H1 (cell line): ENCODE results near the gene HOXD10. TPM values are rescaled to one million over a fixed set of nuclear protein-coding genes. Genes with fewer than 3 reads are reported as not detected.

Experiments
- ASH2L ChIP-seq: fragments of 200-600, 300-600 bp; sonication (generic); IDR thresholded peaks from one replicate; pipeline ENCODE4 v1.7.1; 2017; ENCODE audit warnings: low read length
- BACH1 ChIP-seq: IDR thresholded peaks from 2 replicates; pipeline ENCODE4 v1.6.1; 2012; ENCODE audit warnings: low read length, improper control_type of control experiment
- CHD2 ChIP-seq: IDR thresholded peaks from 2 replicates; pipeline ENCODE4 v1.6.1; 2012; ENCODE audit warnings: low read length, improper control_type of control experiment
- CTCF ChIP-seq, 3 experiments: IDR thresholded peaks; 1 replicate in 2 of 3; 2 replicates in 1 of 3; pipeline versions ENCODE4 v1.5.1 to v1.6.1; 2011; ENCODE audit warnings: low read length in 3 of 3, mild to moderate bottlenecking in 3 of 3, inconsistent platforms in 2 of 3, low read depth in 1 of 3, moderate library complexity in 1 of 3; ENCODE audit not compliant: insufficient read depth in 1 of 3; ENCODE audit errors: control extremely low read depth in 1 of 3
- EGR1 ChIP-seq: IDR thresholded peaks from 2 replicates; pipeline ENCODE4 v1.6.1; 2011; ENCODE audit warnings: low read depth, low read length, borderline replicate concordance
- GTF2F1 ChIP-seq: IDR thresholded peaks from 2 replicates; pipeline ENCODE4 v1.6.1; 2012; ENCODE audit warnings: low read depth, low read length, improper control_type of control experiment, borderline replicate concordance
- HDAC2 ChIP-seq, 2 experiments: fragments of 300-600 bp in 1 of 2; sonication (generic) in 1 of 2; IDR thresholded peaks; 2 replicates each; pipeline ENCODE4 v1.6.1; 2011 to 2012; ENCODE audit warnings: low read depth in 2 of 2, low read length in 2 of 2, mild to moderate bottlenecking in 2 of 2, moderate library complexity in 2 of 2, borderline replicate concordance in 1 of 2, inconsistent platforms in 1 of 2
- KDM1A ChIP-seq: fragments of 200-600, 300-600 bp; sonication (generic); IDR thresholded peaks from 2 replicates; pipeline ENCODE4 v1.7.1; 2016; ENCODE audit warnings: mild to moderate bottlenecking, low read length, borderline replicate concordance
- KDM4A ChIP-seq: IDR thresholded peaks from one replicate; pipeline ENCODE4 v1.7.1; 2012; ENCODE audit warnings: low read depth, mild to moderate bottlenecking, moderate library complexity, low read length, inconsistent platforms; ENCODE audit not compliant: severe bottlenecking
- NANOG ChIP-seq: IDR thresholded peaks from 2 replicates; pipeline ENCODE4 v1.6.1; 2011; ENCODE audit warnings: low read length, low read depth, mild to moderate bottlenecking, inconsistent platforms; ENCODE audit not compliant: insufficient read depth, poor library complexity, severe bottlenecking
- POU5F1 ChIP-seq: IDR thresholded peaks from 2 replicates; pipeline ENCODE4 v1.6.1; 2011; ENCODE audit warnings: low read depth, mild to moderate bottlenecking, low read length, moderate library complexity
- RXRA ChIP-seq: IDR thresholded peaks from 2 replicates; pipeline ENCODE4 v1.6.1; 2011; ENCODE audit warnings: low read depth, mild to moderate bottlenecking, low read length, moderate library complexity; ENCODE audit not compliant: insufficient read depth
- SAP30 ChIP-seq: fragments of 300-600 bp; sonication (generic); IDR thresholded peaks from 2 replicates; pipeline ENCODE4 v1.7.1; 2012; ENCODE audit warnings: low read length, moderate library complexity, mild to moderate bottlenecking, inconsistent platforms; ENCODE audit not compliant: insufficient read depth, insufficient replicate concordance
- SP2 ChIP-seq: IDR thresholded peaks from 2 replicates; pipeline ENCODE4 v1.6.1; 2012; ENCODE audit warnings: mild to moderate bottlenecking, low read length, inconsistent platforms
- TAF1 ChIP-seq: IDR thresholded peaks from 2 replicates; pipeline ENCODE4 v1.6.1; 2011; ENCODE audit warnings: mild to moderate bottlenecking, low read depth, low read length
- TBP ChIP-seq: IDR thresholded peaks from 2 replicates; pipeline ENCODE4 v1.6.1; 2011; ENCODE audit warnings: low read depth, low read length, improper control_type of control experiment
- YY1 ChIP-seq: IDR thresholded peaks from 2 replicates; pipeline ENCODE4 v1.6.1; 2011; ENCODE audit warnings: low read depth, mild to moderate bottlenecking, low read length
- ZNF274 ChIP-seq: IDR thresholded peaks from 2 replicates; pipeline ENCODE4 v1.7.0; 2012; ENCODE audit warnings: low read length, borderline replicate concordance; ENCODE audit errors: extremely low read depth
- polyA plus RNA-seq, 7 experiments: library from polyadenylated mRNA; depleted of rRNA in 3 of 7; stranded (reverse) in 5 of 7; unstranded in 2 of 7; fragments of >200 nt in 5 of 7; fragments of 200-250 nt in 2 of 7; gene quantifications; 1 replicate in 5 of 7; 2 replicates in 1 of 7; 4 replicates in 1 of 7; pipeline versions ENCODE4 v1.2.1 to v1.2.3, GENCODE V29; 2011 to 2013; ENCODE audit warnings: missing spikeins in 2 of 7, mixed read lengths in 2 of 7
- total RNA-seq: library from RNA; stranded (reverse); fragmentation: NEBNext Ultra II Directional; extraction: Animal tissue kit (Norgen Biotek cat#: 25700); gene quantifications from 2 replicates; pipeline ENCODE4 v1.2.1, GENCODE V29; 2021
- TF ChIP-seq, protein P1 (sequence below): IDR thresholded peaks from 2 replicates; pipeline ENCODE4 v1.6.1; 2012; ENCODE audit warnings: inconsistent platforms
- TF ChIP-seq, protein P2 (sequence below): IDR thresholded peaks from 2 replicates; pipeline ENCODE4 v1.6.1; 2011; ENCODE audit warnings: low read depth, mild to moderate bottlenecking, low read length; ENCODE audit not compliant: insufficient read depth

Gene HOXD10
- total and polyA plus RNA-seq, 2 of the 8 experiments (the other 6 are each of a cell fraction or from before 2014, with no cell fraction given) = not detected

- TF ChIP-seq NANOG (peak; percentile 27), ASH2L (peak; percentile 87), SAP30 (no peak), HDAC2 (IDR thresholded peaks at IDR 0.05; ENCODE audit: borderline replicate concordance in 1 of 2, low read depth in 2 of 2, low read length in 2 of 2) (0 out of 4 replicates have a peak, but pooled peaks of 1 of the 2 experiments have one; percentile 73), GTF2F1 (no peak), EGR1 (0 out of 2 replicates have a peak, but pooled peaks have one; percentile 22), BACH1 (peak; percentile 45), POU5F1 (peak; percentile 83; the same call in 1 of the 2 replicates), RXRA (no peak), TBP (peak; percentile 26; the same call in 1 of the 2 replicates), CHD2 (no peak), SP2 (no peak), ZNF274 (no peak), CTCF (IDR thresholded peaks at IDR 0.05; ENCODE audit: control extremely low read depth in 1 of 3, insufficient read depth in 1 of 3, low read depth in 1 of 3, low read length in 3 of 3) (peak in 2 of 3 experiments; percentile 89 to 90; a peak in 3 of 4 replicates), KDM4A (peak; percentile 37), YY1 (peak; percentile 10; the same call in 1 of the 2 replicates), KDM1A (no peak), TAF1 (no peak)
- TF ChIP-seq, protein P1, sequence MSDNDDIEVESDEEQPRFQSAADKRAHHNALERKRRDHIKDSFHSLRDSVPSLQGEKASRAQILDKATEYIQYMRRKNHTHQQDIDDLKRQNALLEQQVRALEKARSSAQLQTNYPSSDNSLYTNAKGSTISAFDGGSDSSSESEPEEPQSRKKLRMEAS = no peak
- TF ChIP-seq, protein P2, sequence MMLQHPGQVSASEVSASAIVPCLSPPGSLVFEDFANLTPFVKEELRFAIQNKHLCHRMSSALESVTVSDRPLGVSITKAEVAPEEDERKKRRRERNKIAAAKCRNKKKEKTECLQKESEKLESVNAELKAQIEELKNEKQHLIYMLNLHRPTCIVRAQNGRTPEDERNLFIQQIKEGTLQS = no peak
These were observed 19.4 kb upstream of the HOXD10 start (continued) for GRCh38 chr2:176096986-176097819.
